K562 (cell line): ENCODE data around the gene HLCS. TPM values are rescaled to one million over a fixed set of nuclear protein-coding genes. Genes with fewer than 3 reads are reported as not detected.

ENCODE experiments used
- ARID1B ChIP-seq: fragments of 450-650 bp; IDR thresholded peaks from 2 replicates; pipeline ENCODE4 v1.6.1; 2016; ENCODE audit warnings: antibody characterized with exemption, mild to moderate bottlenecking, inconsistent platforms
- ATF1 ChIP-seq, 2 experiments: fragments of 450-650 bp in 1 of 2; IDR thresholded peaks; 2 replicates each; pipeline ENCODE4 v1.6.1; 2016; ENCODE audit warnings: missing compliant biosample characterization in 1 of 2, missing genetic modification characterization in 1 of 2
- C11orf30 ChIP-seq: fragments of 450-650 bp; IDR thresholded peaks from 2 replicates; pipeline ENCODE4 v1.6.1; 2016; ENCODE audit warnings: low read depth, mild to moderate bottlenecking
- CBX2 ChIP-seq: fragments of 200-600 bp; sonication (generic); IDR thresholded peaks from one replicate; pipeline ENCODE4 v1.6.1; 2012; ENCODE audit warnings: mild to moderate bottlenecking, low read length, inconsistent platforms; ENCODE audit not compliant: insufficient read depth, poor library complexity, severe bottlenecking
- HES1 ChIP-seq: fragments of 450-650 bp; IDR thresholded peaks from 2 replicates; pipeline ENCODE4 v1.6.1; 2016; ENCODE audit warnings: low read depth, mild to moderate bottlenecking, moderate library complexity
- HMBOX1 ChIP-seq: sonication (generic); IDR thresholded peaks from 2 replicates; pipeline ENCODE4 v1.6.1; 2016
- MIER1 ChIP-seq: fragments of 450-650 bp; IDR thresholded peaks from 2 replicates; pipeline ENCODE4 v1.6.1; 2016; ENCODE audit warnings: antibody characterized with exemption, mild to moderate bottlenecking, low read depth
- NCOA6 ChIP-seq: fragments of 450-650 bp; IDR thresholded peaks from 2 replicates; pipeline ENCODE4 v1.6.1; 2017; ENCODE audit warnings: mild to moderate bottlenecking
- RBM25 ChIP-seq: fragments of 200-400 bp; formaldehyde crosslinking; IDR thresholded peaks from 2 replicates; pipeline ENCODE4 v1.6.1; 2018; ENCODE audit warnings: low read length, low read depth, moderate library complexity; ENCODE audit not compliant: severe bottlenecking
- SMARCA5 ChIP-seq: fragments of 450-650 bp; IDR thresholded peaks from 2 replicates; pipeline ENCODE4 v1.6.1; 2016
- TFE3 ChIP-seq: fragments of 450-650 bp; formaldehyde crosslinking; IDR thresholded peaks from 2 replicates; pipeline ENCODE4 v1.4.0; 2020; ENCODE audit warnings: mild to moderate bottlenecking, mixed read lengths
- polyA plus RNA-seq, 8 experiments: library from polyadenylated mRNA; depleted of rRNA in 4 of 8; stranded (reverse) in 5 of 8; unstranded in 3 of 8; fragments of >200 nt; fragmentation: Nextera tagmentation in 2 of 8; fragmentation: Illumina TruSeq in 1 of 8; extraction: Ambion mirVana in 2 of 8; extraction: Trizol in 1 of 8; gene quantifications; 2 replicates each; pipeline versions ENCODE4 v1.2.1 to v1.2.3, GENCODE V29; 2011 to 2014; ENCODE audit warnings: inconsistent platforms in 1 of 8, missing spikeins in 1 of 8
- total RNA-seq, 7 experiments: library from RNA; depleted of rRNA in 6 of 7; stranded (reverse); fragments of >200 nt in 6 of 7; fragmentation: Illumina TruSeq in 2 of 7; extraction: Trizol in 2 of 7; gene quantifications; 2 replicates each; pipeline versions ENCODE4 v1.2.1 to v1.2.3, GENCODE V29; 2011 to 2021; ENCODE audit warnings: low replicate concordance in 1 of 7
- TF ChIP-seq, protein P1 (sequence below), 2 experiments: fragments of 250-450 bp in 1 of 2; fragments of 450-650 bp in 1 of 2; sonication (Bioruptor Pico) in 1 of 2; IDR thresholded peaks; 2 replicates each; pipeline versions ENCODE4 v1.6.1 to v1.8.0; 2016 to 2021; ENCODE audit warnings: mild to moderate bottlenecking in 2 of 2, moderate library complexity in 2 of 2, missing compliant biosample characterization in 1 of 2, missing genetic modification characterization in 1 of 2

HLCS gene
- total and polyA plus RNA-seq, 9 of the 15 experiments (the other 6 are each of a cell fraction or from before 2014, with no cell fraction given) = 3.0 to 21.5 (median 17.1) TPM

GRCh38 chr21:36902793-36903192 lies 63.7 kb downstream of the HLCS start (continued):
- TF ChIP-seq HES1 (no peak), HMBOX1 (peak; percentile 28; the same call in 1 of the 2 replicates), TFE3 (no peak), ATF1 (CRISPR knock-in tag; IDR thresholded peaks at IDR 0.05) (no peak), ATF1 (tag; IDR thresholded peaks at IDR 0.05) (no peak), C11orf30 (peak; percentile 47; the same call in 1 of the 2 replicates), ARID1B (no peak), SMARCA5 (no peak), MIER1 (peak; percentile 46; the same call in 1 of the 2 replicates), NCOA6 (no peak), RBM25 (no peak), CBX2 (no peak)
- TF ChIP-seq, protein P1, sequence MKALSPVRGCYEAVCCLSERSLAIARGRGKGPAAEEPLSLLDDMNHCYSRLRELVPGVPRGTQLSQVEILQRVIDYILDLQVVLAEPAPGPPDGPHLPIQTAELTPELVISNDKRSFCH (CRISPR knock-in tag; IDR thresholded peaks at IDR 0.05) = no peak
- TF ChIP-seq, protein P1 (tag; IDR thresholded peaks at IDR 0.05) = no peak
